Measurements from ENCODE around the gene IGFN1. TPM values are rescaled to one million over a fixed set of nuclear protein-coding genes. Genes with fewer than 3 reads are reported as not detected.

IGFN1 gene
- total RNA-seq, 1 donor from 2014 or later = 0.86 TPM

- DNase-seq (ENCODE audit: low read depth) = no peak
- no peak overlapping the region for H3K4me3 ChIP-seq (ENCODE audit: low read depth, low read length)
- TF ChIP-seq CTCF (conservative IDR thresholded peaks at IDR 0.05; ENCODE audit: low read depth, low read length) = no peak
Measured at GRCh38 chr1:201215531-201216357, 25.1 kb downstream of the IGFN1 start.

GRCh38 chr1:201216395-201217085, 25.9 kb downstream of the IGFN1 start:
- no peak for DNase-seq (ENCODE audit: low read depth)
- TF ChIP-seq CTCF (conservative IDR thresholded peaks at IDR 0.05; ENCODE audit: low read depth, low read length) = no peak
- H3K4me3 ChIP-seq (ENCODE audit: low read depth, low read length) = no peak overlapping the region

- no peak for DNase-seq (ENCODE audit: low read depth)
- TF ChIP-seq CTCF (conservative IDR thresholded peaks at IDR 0.05; ENCODE audit: low read depth, low read length) = no peak
- H3K4me3 ChIP-seq (ENCODE audit: low read depth, low read length) = no peak overlapping the region
Measured at GRCh38 chr1:201217146-201217545, 26.5 kb downstream of the IGFN1 start.

GRCh38 chr1:201217851-201218250, 27.2 kb downstream of the IGFN1 start:
- no peak overlapping the region for H3K4me3 ChIP-seq (ENCODE audit: low read depth, low read length)
- DNase-seq (ENCODE audit: low read depth) = no peak
- no peak for TF ChIP-seq CTCF (conservative IDR thresholded peaks at IDR 0.05; ENCODE audit: low read depth, low read length)

- DNase-seq (ENCODE audit: low read depth) = no peak
- H3K4me3 ChIP-seq (ENCODE audit: low read depth, low read length) = no peak overlapping the region
- TF ChIP-seq CTCF (conservative IDR thresholded peaks at IDR 0.05; ENCODE audit: low read depth, low read length) = no peak
Measured at GRCh38 chr1:201218409-201218808, 27.8 kb downstream of the IGFN1 start.

- no peak for DNase-seq (ENCODE audit: low read depth)
- H3K4me3 ChIP-seq (ENCODE audit: low read depth, low read length) = no peak overlapping the region
- no peak for TF ChIP-seq CTCF (conservative IDR thresholded peaks at IDR 0.05; ENCODE audit: low read depth, low read length)
Measured at GRCh38 chr1:201219481-201220387, 29.1 kb downstream of the IGFN1 start.
